K562 (cell line): ENCODE data around the gene PHTF2. TPM values are rescaled to one million over a fixed set of nuclear protein-coding genes. Genes with fewer than 3 reads are reported as not detected.

Source experiments
- ATAC-seq: fragments of 200-7000 bp; cut with Tn5 transposase; 3 replicates; pipeline ENCODE4 v1.9.1; 2020; ENCODE audit warnings: moderate library complexity
- BruUV-seq: library from RNA; stranded (reverse); fragments of 400-500 nt; replicated peaks from 2 replicates; lab custom pipeline; 2021; lab: Mats Ljungman, UMichigan
- CTCF ChIA-PET: fragments of 300-600 bp; formaldehyde crosslinking; extraction: SDS; loops from one replicate; lab custom pipeline; 2021; ENCODE audit warnings: low intra/inter-chr PET ratio; lab: Yijun Ruan, JAX
- POLR2A ChIA-PET: fragments of 300-600, 350-650 bp; sonication (Branson Sonifier 250); formaldehyde crosslinking; extraction: SDS; loops from one replicate; lab custom pipeline; 2021; ENCODE audit warnings: antibody characterized with exemption, inconsistent platforms; lab: Yijun Ruan, JAX
- DNase-seq, 4 experiments: peaks; one replicate each; pipeline versions ENCODE4 v3.0.0 to v3.0.0-alpha.2; 2011 to 2018; ENCODE audit warnings: low spot score in 3 of 4, mixed read lengths in 3 of 4; ENCODE audit errors: extremely low read depth in 1 of 4
- FAIRE-seq: peaks from 2 replicates; lab custom pipeline; 2011; peaks lifted over from hg19 to GRCh38; lab: Jason Lieb, UNC
- H2AFZ ChIP-seq: 2 replicates; pipeline ENCODE4 v1.6.0; 2011; ENCODE audit warnings: low read depth, low read length, control low read depth, inconsistent platforms
- H3K27ac ChIP-seq: fragments of 200-600 bp; 3 replicates; pipeline ENCODE4 v1.8.0; 2011; ENCODE audit warnings: low read depth, mild to moderate bottlenecking, control low read depth, inconsistent platforms, low read length, moderate library complexity, mixed read lengths; ENCODE audit errors: extremely low read depth
- H3K27me3 ChIP-seq, 2 experiments: fragments of 300-600 bp in 1 of 2; 2 replicates in 1 of 2; 3 replicates in 1 of 2; pipeline versions ENCODE4 v1.6.0 to v1.8.0; 2011; ENCODE audit warnings: inconsistent platforms in 2 of 2, low read length in 2 of 2, mild to moderate bottlenecking in 1 of 2, mixed read lengths in 1 of 2, moderate library complexity in 1 of 2; ENCODE audit not compliant: control insufficient read depth in 2 of 2, insufficient read depth in 2 of 2
- H3K36me3 ChIP-seq: fragments of 300-600 bp; 3 replicates; pipeline ENCODE4 v1.8.0; 2011; ENCODE audit warnings: mild to moderate bottlenecking, low read length, inconsistent platforms; ENCODE audit not compliant: control insufficient read depth, insufficient read depth
- H3K4me1 ChIP-seq, 2 experiments: fragments of 200-600 bp in 1 of 2; replicated peaks in 1 of 2; 2 replicates in 1 of 2; 3 replicates in 1 of 2; pipeline versions ENCODE4 v1.5.1 to v1.8.0; 2011; ENCODE audit warnings: inconsistent platforms in 2 of 2, low read length in 2 of 2, mild to moderate bottlenecking in 1 of 2, mixed read lengths in 1 of 2, moderate library complexity in 1 of 2; ENCODE audit not compliant: control insufficient read depth in 2 of 2, insufficient read depth in 2 of 2
- H3K4me2 ChIP-seq: 2 replicates; pipeline ENCODE4 v1.6.1; 2011; ENCODE audit warnings: low read length, control low read depth, inconsistent platforms, mixed read lengths; ENCODE audit not compliant: insufficient read depth
- H3K4me3 ChIP-seq: fragments of 200-600 bp; sonication (generic), shearing (Covaris generic); 2 replicates; pipeline ENCODE4 v1.5.1; 2016; ENCODE audit warnings: control low read depth, inconsistent platforms
- H3K79me2 ChIP-seq: fragments of 200-600 bp; 3 replicates; pipeline ENCODE4 v1.8.0; 2011; ENCODE audit warnings: low read length, inconsistent platforms; ENCODE audit not compliant: control insufficient read depth, insufficient read depth
- H3K9ac ChIP-seq, 2 experiments: 2 replicates each; pipeline versions ENCODE4 v1.6.0 to v1.6.1; 2011; ENCODE audit warnings: low read depth in 2 of 2, low read length in 2 of 2, control low read depth in 1 of 2, inconsistent platforms in 1 of 2, mild to moderate bottlenecking in 1 of 2, mixed read lengths in 1 of 2; ENCODE audit not compliant: insufficient read depth in 1 of 2
- H3K9me1 ChIP-seq: one replicate; pipeline ENCODE4 v1.6.0; 2011; ENCODE audit warnings: inconsistent platforms, mild to moderate bottlenecking, low read length, moderate library complexity; ENCODE audit not compliant: control insufficient read depth, insufficient read depth
- H3K9me3 ChIP-seq: replicated peaks from 2 replicates; pipeline ENCODE4 v1.5.1; 2011; ENCODE audit warnings: low read depth, low read length, inconsistent platforms; ENCODE audit not compliant: control insufficient read depth, insufficient read depth
- H4K20me1 ChIP-seq: replicated peaks from 2 replicates; pipeline ENCODE4 v1.6.1; 2011; ENCODE audit warnings: low read length, inconsistent platforms, mixed read lengths; ENCODE audit not compliant: control insufficient read depth, insufficient read depth
- ETS1 ChIP-seq: conservative IDR thresholded peaks from 2 replicates; pipeline ENCODE4 v1.6.1; 2011; ENCODE audit warnings: low read depth, mild to moderate bottlenecking, low read length; ENCODE audit not compliant: control insufficient read depth
- FUS ChIP-seq: fragments of 200-400 bp; formaldehyde crosslinking; optimal IDR thresholded peaks from 2 replicates; pipeline ENCODE3; 2017; ENCODE audit warnings: low read depth, low read length
- MAFG ChIP-seq: fragments of 450-650 bp; conservative IDR thresholded peaks from 2 replicates; pipeline ENCODE4 v1.6.1; 2016; ENCODE audit warnings: missing genetic modification characterization, missing compliant biosample characterization
- MLLT1 ChIP-seq, 2 experiments: fragments of 450-650 bp; IDR thresholded peaks; 2 replicates each; pipeline ENCODE4 v1.6.1; 2016
- SRSF1 ChIP-seq: fragments of 200-400 bp; formaldehyde crosslinking; IDR thresholded peaks from 2 replicates; pipeline ENCODE4 v1.6.1; 2017; ENCODE audit warnings: mild to moderate bottlenecking, low read depth, low read length, moderate library complexity
- ZNF274 ChIP-seq: IDR thresholded peaks from 2 replicates; pipeline ENCODE4 v1.6.1; 2011; ENCODE audit warnings: low read depth, mild to moderate bottlenecking, low read length, moderate library complexity, borderline replicate concordance
- ZNF3 ChIP-seq: fragments of 250-450 bp; sonication (Bioruptor Pico); IDR thresholded peaks from 2 replicates; pipeline ENCODE4 v1.5.0; 2021; ENCODE audit warnings: mild to moderate bottlenecking, moderate library complexity
- ZNF699 ChIP-seq: fragments of 250-450 bp; sonication (Bioruptor Pico); IDR thresholded peaks from 2 replicates; pipeline ENCODE4 v1.8.0; 2021; ENCODE audit warnings: mild to moderate bottlenecking, moderate library complexity; ENCODE audit not compliant: insufficient replicate concordance
- WGBS: fragments of 100-300 bp; shearing (Covaris generic); methylation state at CpG from one replicate; pipeline ENCODE4 v1.1.6; 2016; ENCODE audit warnings: low coverage, mixed read lengths; ENCODE audit not compliant: insufficient coverage; ENCODE audit errors: missing lambda C conversion rate; 5-methylcytosine and 5-hydroxymethylcytosine counted together
- in situ Hi-C: fragments of 300-500 bp; cut with MboI; formaldehyde crosslinking; loops from 4 replicates; pipeline ENCODE4 v1.15.0; 2018; ENCODE audit warnings: inconsistent platforms, mixed read lengths
- intact Hi-C: fragments of 100-400 bp; cut with micrococcal nuclease; formaldehyde crosslinking; loops from 2 replicates; pipeline ENCODE4 v1.14.2; 2022
- polyA plus RNA-seq, 8 experiments: library from polyadenylated mRNA; depleted of rRNA in 4 of 8; stranded (reverse) in 5 of 8; unstranded in 3 of 8; fragments of >200 nt; fragmentation: Nextera tagmentation in 2 of 8; fragmentation: Illumina TruSeq in 1 of 8; extraction: Ambion mirVana in 2 of 8; extraction: Trizol in 1 of 8; gene quantifications; 2 replicates each; pipeline versions ENCODE4 v1.2.1 to v1.2.3, GENCODE V29; 2011 to 2014; ENCODE audit warnings: inconsistent platforms in 1 of 8, missing spikeins in 1 of 8
- total RNA-seq, 7 experiments: library from RNA; depleted of rRNA in 6 of 7; stranded (reverse); fragments of >200 nt in 6 of 7; fragmentation: Illumina TruSeq in 2 of 7; extraction: Trizol in 2 of 7; gene quantifications; 2 replicates each; pipeline versions ENCODE4 v1.2.1 to v1.2.3, GENCODE V29; 2011 to 2021; ENCODE audit warnings: low replicate concordance in 1 of 7

Gene PHTF2
- total and polyA plus RNA-seq, 9 of the 15 experiments (the other 6 are each of a cell fraction or from before 2014, with no cell fraction given), result 17.9 to 43.6 (median 25.4) TPM

GRCh38 chr7:77770316-77770715 is 28.3 kb upstream of the PHTF2 start:
- TF ChIP-seq SRSF1 (no peak), ZNF3 (CRISPR knock-in tag) (no peak), MLLT1 (IDR thresholded peaks at IDR 0.05) (no peak), ZNF274 (no peak), MAFG (no peak), ZNF699 (CRISPR knock-in tag) (no peak), FUS (no peak), ETS1 (no peak)
- 87% methylated on average over 8 of the region's 8 CpGs for WGBS
- Histone ChIP-seq H4K20me1 (no peaks in the 10 kb centered on the region), H3K9ac (no peak overlapping the region), H3K27me3 (no peaks in the 10 kb centered on the region), H2AFZ (no peak overlapping the region), H3K79me2 (0 out of 3 replicates have a peak, but pooled peaks cover 7% of the 10 kb centered on the region), H3K9me3 (no peaks in the 10 kb centered on the region), H3K4me3 (no peak overlapping the region), H3K9me1 (no peaks in the 10 kb centered on the region), H3K27ac (no peak overlapping the region), H3K36me3 (peaks cover 61% of the 10 kb centered on the region), H3K4me2 (no peak overlapping the region), H3K4me1 (no peaks in the 10 kb centered on the region)
- FAIRE-seq (no peak), ATAC-seq (no peak), DNase-seq (no peak)
- ChIA-PET POLR2A (no interaction called here), CTCF (no interaction called here)
- no TSS peak for BruUV-seq
- intact Hi-C loops (no loop called here), in situ Hi-C loops (no loop called here)
